GM12878 (cell line): Measurements from ENCODE around the gene MYO7B. TPM values are rescaled to one million over a fixed set of nuclear protein-coding genes. Genes with fewer than 3 reads are reported as not detected.

Experiments used
- ASH2L ChIP-seq: fragments of 300-600, 200-600 bp; sonication (generic); IDR thresholded peaks from 2 replicates; pipeline ENCODE4 v1.6.1; 2017; ENCODE audit warnings: low read depth, mild to moderate bottlenecking, borderline replicate concordance
- CEBPZ ChIP-seq: fragments of 150-350 bp; IDR thresholded peaks from 2 replicates; pipeline ENCODE4 v1.6.1; 2016; ENCODE audit warnings: low read depth, low read length
- IRF3 ChIP-seq: fragments of 450-650 bp; IDR thresholded peaks from 2 replicates; pipeline ENCODE4 v1.6.1; 2014; ENCODE audit warnings: mild to moderate bottlenecking
- IRF5 ChIP-seq: fragments of 450-650 bp; IDR thresholded peaks from 2 replicates; pipeline ENCODE4 v1.6.1; 2017; ENCODE audit warnings: borderline replicate concordance
- MYC ChIP-seq: IDR thresholded peaks from 2 replicates; pipeline ENCODE4 v1.6.1; 2011; ENCODE audit warnings: mild to moderate bottlenecking, low read length, moderate library complexity, inconsistent platforms; ENCODE audit not compliant: insufficient read depth, insufficient replicate concordance, insufficient read length, severe bottlenecking
- RELB ChIP-seq: fragments of 450-650 bp; IDR thresholded peaks from 2 replicates; pipeline ENCODE4 v1.6.1; 2017; ENCODE audit warnings: low read depth, mild to moderate bottlenecking, moderate library complexity
- ZBTB40 ChIP-seq: fragments of 450-650 bp; IDR thresholded peaks from 2 replicates; pipeline ENCODE4 v1.6.1; 2016; ENCODE audit warnings: mild to moderate bottlenecking, moderate library complexity, borderline replicate concordance
- polyA plus RNA-seq, 11 experiments: library from polyadenylated mRNA; depleted of rRNA in 4 of 11; unstranded in 6 of 11; stranded (reverse) in 5 of 11; fragments of >200 nt; fragmentation: Nextera tagmentation in 4 of 11; fragmentation: Illumina TruSeq in 1 of 11; extraction: Ambion mirVana in 4 of 11; extraction: Trizol in 1 of 11; gene quantifications; 1 replicate in 1 of 11; 2 replicates in 10 of 11; pipeline versions ENCODE4 v1.2.1 to v1.2.3, GENCODE V29; 2011 to 2016; ENCODE audit warnings: inconsistent platforms in 2 of 11, missing spikeins in 2 of 11, low read depth in 1 of 11
- total RNA-seq, 4 experiments: library from RNA; depleted of rRNA in 3 of 4; stranded (reverse); fragments of >200 nt in 3 of 4; fragmentation: Illumina TruSeq in 1 of 4; extraction: Trizol in 1 of 4; gene quantifications; 2 replicates each; pipeline versions ENCODE4 v1.2.1 to v1.2.3, GENCODE V29; 2013 to 2021

The MYO7B gene
- total and polyA plus RNA-seq, 10 of the 15 experiments (the other 5 are each of a cell fraction or from before 2014, with no cell fraction given), result 0.08 to 4.8 (median 1.2) TPM

GRCh38 chr2:127561371-127561770, 25.9 kb downstream of the MYO7B start (continued):
- TF ChIP-seq ZBTB40 (no peak), CEBPZ (no peak), IRF5 (no peak), RELB (no peak), IRF3 (no peak), ASH2L (no peak), MYC (no peak)
